Activated T-helper 1 cell treated with Interleukin-2 at 50 U/mL for 16 hours (primary cell): ENCODE results near the gene KCNQ2.
"Not testable (repeated sequence)": the region's sequence is repeated elsewhere in the genome, so short reads cannot be mapped to it uniquely, and the experiment has no call there.

Experiments
- DNase-seq: peaks from one replicate; pipeline ENCODE4 v3.0.0-alpha.2; 2020; ENCODE audit warnings: low read depth

KCNQ2 gene

GRCh38 chr20:63471981-63472831 lies at the start of gene KCNQ2:
Gene KCNQ2, minus strand, starts transcription at chr20:63472655. Its CDS starts 192 bp downstream, at chr20:63472463.
- DNase-seq: no peak

- no peak for DNase-seq
Observed at GRCh38 chr20:63521602-63522001, 49.1 kb upstream of the KCNQ2 start.

- peak; percentile 60 for DNase-seq
Observed at GRCh38 chr20:63520934-63521601, 48.6 kb upstream of the KCNQ2 start.

GRCh38 chr20:63520504-63520933 lies 48.1 kb upstream of the KCNQ2 start, which contains the start of gene PPDPF:
Gene PPDPF, plus strand, starts transcription at chr20:63520765. Its CDS starts 544 bp downstream, at chr20:63521309.
- DNase-seq: peak; percentile 80

- peak; percentile 56 for DNase-seq
Observed at GRCh38 chr20:63519668-63520503, 47.4 kb upstream of the KCNQ2 start.

- no peak for DNase-seq
Observed at GRCh38 chr20:63518946-63519667, 46.7 kb upstream of the KCNQ2 start.

GRCh38 chr20:63518351-63518861 lies 46.0 kb upstream of the KCNQ2 start:
- no peak for DNase-seq

- DNase-seq: no peak
Observed at GRCh38 chr20:63517376-63518309, 45.2 kb upstream of the KCNQ2 start.

GRCh38 chr20:63514520-63514919 lies 42.1 kb upstream of the KCNQ2 start:
- not testable (repeated sequence) for DNase-seq

GRCh38 chr20:63513207-63513606 lies 40.8 kb upstream of the KCNQ2 start:
- no peak for DNase-seq

- DNase-seq: no peak
Observed at GRCh38 chr20:63509088-63509564, 36.7 kb upstream of the KCNQ2 start.

GRCh38 chr20:63508072-63508768 lies 35.8 kb upstream of the KCNQ2 start:
- no peak for DNase-seq

GRCh38 chr20:63507083-63507743 lies 34.8 kb upstream of the KCNQ2 start:
- no peak for DNase-seq

- DNase-seq: no peak
Observed at GRCh38 chr20:63505723-63506122, 33.3 kb upstream of the KCNQ2 start.

GRCh38 chr20:63505281-63505680 lies 32.8 kb upstream of the KCNQ2 start:
- no peak for DNase-seq

GRCh38 chr20:63504642-63505041 lies 32.2 kb upstream of the KCNQ2 start:
- DNase-seq: no peak

- no peak for DNase-seq
Observed at GRCh38 chr20:63503524-63503923, 31.1 kb upstream of the KCNQ2 start.

GRCh38 chr20:63502671-63503172 lies 30.3 kb upstream of the KCNQ2 start:
- DNase-seq: no peak
